K562 (cell line): ENCODE results near the gene PHACTR2. TPM values are rescaled to one million over a fixed set of nuclear protein-coding genes. Genes with fewer than 3 reads are reported as not detected.

Experiments
- CBFA2T3 ChIP-seq: fragments of 450-650 bp; IDR thresholded peaks from 2 replicates; pipeline ENCODE4 v1.6.1; 2017
- CREM ChIP-seq: IDR thresholded peaks from 2 replicates; pipeline ENCODE4 v1.6.1; 2014; ENCODE audit warnings: antibody characterized with exemption, low read depth
- CUX1 ChIP-seq: fragments of 200-800 bp; sonication (Bioruptor generic); IDR thresholded peaks from 2 replicates; pipeline ENCODE4 v1.6.1; 2016; ENCODE audit warnings: missing genetic modification characterization, missing compliant biosample characterization
- HOXB6 ChIP-seq: fragments of 250-450 bp; sonication (Bioruptor Pico); IDR thresholded peaks from 2 replicates; pipeline ENCODE4 v1.5.1; 2022; ENCODE audit warnings: mild to moderate bottlenecking, borderline replicate concordance
- ZKSCAN3 ChIP-seq: fragments of 250-450 bp; sonication (Bioruptor Pico); IDR thresholded peaks from 2 replicates; pipeline ENCODE4 v1.4.0; 2020
- polyA plus RNA-seq, 8 experiments: library from polyadenylated mRNA; depleted of rRNA in 4 of 8; stranded (reverse) in 5 of 8; unstranded in 3 of 8; fragments of >200 nt; fragmentation: Nextera tagmentation in 2 of 8; fragmentation: Illumina TruSeq in 1 of 8; extraction: Ambion mirVana in 2 of 8; extraction: Trizol in 1 of 8; gene quantifications; 2 replicates each; pipeline versions ENCODE4 v1.2.1 to v1.2.3, GENCODE V29; 2011 to 2014; ENCODE audit warnings: inconsistent platforms in 1 of 8, missing spikeins in 1 of 8
- total RNA-seq, 7 experiments: library from RNA; depleted of rRNA in 6 of 7; stranded (reverse); fragments of >200 nt in 6 of 7; fragmentation: Illumina TruSeq in 2 of 7; extraction: Trizol in 2 of 7; gene quantifications; 2 replicates each; pipeline versions ENCODE4 v1.2.1 to v1.2.3, GENCODE V29; 2011 to 2021; ENCODE audit warnings: low replicate concordance in 1 of 7
- TF ChIP-seq, protein P1 (sequence below): fragments of 250-450 bp; sonication (Bioruptor Pico); IDR thresholded peaks from 2 replicates; pipeline ENCODE4 v1.5.0; 2021
- TF ChIP-seq, protein P2 (sequence below): fragments of 450-650 bp; IDR thresholded peaks from 2 replicates; pipeline ENCODE4 v1.6.1; 2016; ENCODE audit warnings: missing biosample characterization, missing genetic modification characterization

Gene PHACTR2
- total and polyA plus RNA-seq, 9 of the 15 experiments (the other 6 are each of a cell fraction or from before 2014, with no cell fraction given): 5.3 to 52.5 (median 22.9) TPM

- TF ChIP-seq, protein P1, sequence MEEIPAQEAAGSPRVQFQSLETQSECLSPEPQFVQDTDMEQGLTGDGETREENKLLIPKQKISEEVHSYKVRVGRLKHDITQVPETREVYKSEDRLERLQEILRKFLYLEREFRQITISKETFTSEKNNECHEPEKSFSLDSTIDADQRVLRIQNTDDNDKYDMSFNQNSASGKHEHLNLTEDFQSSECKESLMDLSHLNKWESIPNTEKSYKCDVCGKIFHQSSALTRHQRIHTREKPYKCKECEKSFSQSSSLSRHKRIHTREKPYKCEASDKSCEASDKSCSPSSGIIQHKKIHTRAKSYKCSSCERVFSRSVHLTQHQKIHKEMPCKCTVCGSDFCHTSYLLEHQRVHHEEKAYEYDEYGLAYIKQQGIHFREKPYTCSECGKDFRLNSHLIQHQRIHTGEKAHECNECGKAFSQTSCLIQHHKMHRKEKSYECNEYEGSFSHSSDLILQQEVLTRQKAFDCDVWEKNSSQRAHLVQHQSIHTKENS (CRISPR knock-in tag): no peak
- TF ChIP-seq, protein P2, sequence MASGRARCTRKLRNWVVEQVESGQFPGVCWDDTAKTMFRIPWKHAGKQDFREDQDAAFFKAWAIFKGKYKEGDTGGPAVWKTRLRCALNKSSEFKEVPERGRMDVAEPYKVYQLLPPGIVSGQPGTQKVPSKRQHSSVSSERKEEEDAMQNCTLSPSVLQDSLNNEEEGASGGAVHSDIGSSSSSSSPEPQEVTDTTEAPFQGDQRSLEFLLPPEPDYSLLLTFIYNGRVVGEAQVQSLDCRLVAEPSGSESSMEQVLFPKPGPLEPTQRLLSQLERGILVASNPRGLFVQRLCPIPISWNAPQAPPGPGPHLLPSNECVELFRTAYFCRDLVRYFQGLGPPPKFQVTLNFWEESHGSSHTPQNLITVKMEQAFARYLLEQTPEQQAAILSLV (tag): no peak
- TF ChIP-seq HOXB6 (CRISPR knock-in tag) (no peak), CUX1 (CRISPR knock-in tag) (no peak), CREM (no peak), CBFA2T3 (peak; percentile 25; the same call in 1 of the 2 replicates), ZKSCAN3 (CRISPR knock-in tag) (no peak)
Observed at GRCh38 chr6:143695969-143696663, 18.4 kb downstream of the PHACTR2 start (continued).
